Right cardiac atrium (tissue), 5 donors: ENCODE data around the gene NDUFS6. TPM values are rescaled to one million over a fixed set of nuclear protein-coding genes. Genes with fewer than 3 reads are reported as not detected.
A peak's percentile ranks its signal among the peaks of the same experiment; 100 is the strongest.
"Not testable (repeated sequence)": the region's sequence is repeated elsewhere in the genome, so short reads cannot be mapped to it uniquely, and the experiment has no call there.

Source experiments
- ATAC-seq, 2 donors: fragments of 200-7000 bp; cut with Tn5 transposase; one replicate each; pipeline versions ENCODE4 v1.8.0 to v1.9.1; 2020; ENCODE audit warnings: moderate library complexity in 2 of 2, mild to moderate bottlenecking in 1 of 2
- DNase-seq, 3 donors: peaks; one replicate each; pipeline ENCODE4 v3.0.0-alpha.2; 2020
- H3K27ac ChIP-seq: one replicate; pipeline ENCODE4 v1.5.1; 2013; ENCODE audit warnings: mild to moderate bottlenecking, low read length, control low read depth, moderate library complexity
- H3K27me3 ChIP-seq: one replicate; pipeline ENCODE4 v1.6.1; 2013; ENCODE audit not compliant: control insufficient read depth, insufficient read depth
- H3K4me1 ChIP-seq: one replicate; pipeline ENCODE4 v1.6.1; 2013; ENCODE audit warnings: low read length; ENCODE audit not compliant: control insufficient read depth, insufficient read depth
- H3K4me3 ChIP-seq: one replicate; pipeline ENCODE4 v1.5.1; 2013; ENCODE audit warnings: low read length, control low read depth
- H3K9me3 ChIP-seq: one replicate; pipeline ENCODE4 v1.6.1; 2013; ENCODE audit warnings: low read length; ENCODE audit not compliant: control insufficient read depth
- WGBS: extraction: QIAGEN DNeasy Blood & Tissue Kit; methylation state at CpG from one replicate; pipeline ENCODE4 v1.1.7; 2013; 5-methylcytosine and 5-hydroxymethylcytosine counted together
- intact Hi-C, 4 donors: fragments of 100-400 bp; cut with DNase I; formaldehyde crosslinking; loops; one replicate each; pipeline versions ENCODE4 v1.11.0 to v1.14.0; 2022 to 2023
- polyA plus RNA-seq: library from polyadenylated mRNA; stranded (reverse); fragments of 200-250 nt; gene quantifications from one replicate; pipeline ENCODE4 v1.2.3, GENCODE V29; 2013
- total RNA-seq, 4 donors: library from RNA; stranded (reverse); fragmentation: NEBNext Ultra II Directional; extraction: Animal tissue kit (Norgen Biotek cat#: 25700); gene quantifications; one replicate each; pipeline ENCODE4 v1.2.1, GENCODE V29; 2021
- donor health status: healthy with polysubstance abuse.
- donor health status: DM: no; HTN: yes; CAD: no.
- donor health status: DM: no; HTN: no; CAD: no.
- donor health status: DM: no; HTN: yes; CAD: no; lungs with severe emphysema.
- donor health status: DM: yes; HTN: yes; CAD: no.

NDUFS6 gene
- total and polyA plus RNA-seq, 5 donors: 64.1 to 216 (median 82.2) TPM

DNA sequence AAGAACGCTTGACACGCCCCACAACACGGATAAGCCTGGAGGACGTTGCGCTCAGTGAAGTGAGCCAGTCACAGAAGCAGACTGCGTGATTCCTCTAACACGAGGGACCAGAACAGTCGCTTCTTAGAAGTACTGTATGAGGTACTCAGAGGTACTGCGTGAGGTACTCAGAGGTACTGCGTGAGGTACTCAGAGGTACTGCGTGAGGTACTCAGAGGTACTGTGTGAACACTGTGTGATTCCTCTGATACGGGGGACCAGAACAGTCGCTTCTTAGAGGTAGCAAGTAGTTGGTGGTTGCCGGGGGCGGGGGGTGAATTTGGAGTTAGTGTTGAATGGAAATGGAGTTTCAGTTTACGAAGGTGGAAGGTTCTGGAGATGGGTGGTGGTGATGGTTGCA, 5.8 kb downstream of the NDUFS6 start:
- no peak for ATAC-seq
- Histone ChIP-seq H3K27ac (no peak overlapping the region), H3K9me3 (no peaks in the 10 kb centered on the region), H3K4me3 (no peak overlapping the region), H3K4me1 (no peaks in the 10 kb centered on the region), H3K27me3 (no peaks in the 10 kb centered on the region)
- intact Hi-C loops: no loop called here
- WGBS: 89% methylated on average over 16 of the region's 16 CpGs
- DNase-seq: no peak

DNA sequence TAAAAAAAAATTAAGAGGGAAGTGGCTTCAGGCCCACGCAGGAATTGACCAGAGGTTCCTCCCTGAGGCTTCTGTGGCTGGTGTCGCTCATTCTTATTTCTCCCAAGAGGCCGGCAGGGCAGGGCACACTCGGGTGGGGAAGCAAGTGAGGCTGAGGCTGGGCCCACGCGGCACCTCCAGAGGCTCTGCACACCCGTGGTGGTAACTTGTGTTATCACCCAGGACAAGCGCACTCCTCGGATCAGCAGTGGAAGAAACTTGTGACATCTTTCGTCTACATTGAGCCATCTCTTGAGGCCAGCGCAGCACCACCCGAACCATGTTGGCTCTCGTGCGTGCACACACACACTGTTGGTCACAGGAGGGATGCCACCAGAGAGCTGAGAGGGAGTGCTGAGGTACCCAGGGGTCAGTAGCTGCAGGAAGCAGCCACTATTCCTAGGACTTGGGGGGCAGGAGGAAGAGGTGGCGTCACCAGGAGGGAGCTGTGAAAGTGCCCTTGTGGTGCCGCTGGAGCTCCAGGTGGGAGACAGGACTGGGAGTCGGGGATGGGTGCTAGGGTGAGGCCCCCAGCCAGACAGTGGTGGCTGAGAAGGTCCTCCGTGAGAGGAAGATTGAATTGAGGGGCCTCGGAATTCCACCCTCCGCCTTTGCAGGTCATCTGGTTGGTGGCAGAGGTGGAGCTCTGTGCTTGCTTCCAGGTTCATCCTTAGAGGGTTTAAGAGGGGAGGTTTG, 6.4 kb downstream of the NDUFS6 start:
- Histone ChIP-seq H3K27ac (no peak overlapping the region), H3K9me3 (no peaks in the 10 kb centered on the region), H3K27me3 (no peaks in the 10 kb centered on the region), H3K4me1 (no peaks in the 10 kb centered on the region), H3K4me3 (no peak overlapping the region)
- DNase-seq (peak in 1 of 3 donors; percentile 29), ATAC-seq (no peak)
- intact Hi-C loops: no loop called here
- WGBS: 90% methylated on average over 20 of the region's 20 CpGs

DNA sequence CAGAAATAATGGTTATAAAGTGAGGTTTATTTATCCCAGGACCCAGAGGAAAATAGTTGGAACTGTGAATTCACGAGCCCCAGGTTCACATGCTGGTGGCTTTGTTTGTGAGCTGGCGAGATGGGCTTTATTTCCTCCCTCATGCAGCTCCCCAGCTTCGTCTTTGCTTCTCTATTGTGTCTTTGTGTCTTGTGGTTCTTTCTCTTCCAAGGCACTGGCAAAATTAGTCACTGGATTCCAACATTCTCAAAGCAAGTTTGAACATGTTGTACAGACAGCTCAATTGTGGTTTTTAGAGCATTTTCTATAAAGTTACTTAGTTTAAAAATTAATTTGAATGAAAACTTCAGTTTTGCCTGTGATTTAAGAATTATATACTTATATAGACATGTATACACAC, 7.2 kb downstream of the NDUFS6 start:
- ATAC-seq: no peak

DNA sequence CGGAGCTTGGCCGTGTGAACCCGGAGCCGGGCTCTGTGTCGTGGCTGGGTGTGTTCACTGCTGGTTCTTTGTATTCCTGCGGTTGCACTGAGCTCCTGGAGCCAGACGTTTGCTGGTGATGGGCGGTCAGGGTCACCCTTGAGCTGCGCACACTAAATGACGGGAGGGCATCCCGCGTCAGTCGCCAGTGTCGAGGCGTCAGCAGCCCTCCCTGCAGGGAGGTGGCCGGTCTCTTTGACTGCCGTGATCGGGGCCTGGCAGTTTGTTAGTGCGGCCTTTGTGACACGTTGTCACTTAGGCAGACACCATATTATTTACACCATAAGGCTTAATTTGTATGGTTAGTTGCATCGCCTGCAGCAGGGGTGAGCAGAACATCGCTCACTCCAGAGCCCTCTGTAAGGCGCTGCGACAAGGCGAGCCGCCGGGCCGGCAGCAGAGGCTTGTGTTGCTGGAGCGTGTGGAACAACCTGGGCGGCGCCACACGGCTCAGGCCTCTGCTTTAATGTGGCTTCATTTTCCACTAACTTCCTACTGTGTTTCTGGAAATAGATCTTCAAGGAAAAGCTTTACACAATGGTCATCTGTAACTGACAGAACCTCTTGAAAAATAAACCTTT, 8.3 kb downstream of the NDUFS6 start:
- H3K27ac ChIP-seq: no peak overlapping the region

More for the DNA sequence above, 7.2 kb downstream of the NDUFS6 start:
- H3K4me1 ChIP-seq: no peaks in the 10 kb centered on the region
- 49% methylated on average over 3 of the region's 3 CpGs for WGBS
- H3K27ac ChIP-seq: no peak overlapping the region
- no peak overlapping the region for H3K4me3 ChIP-seq
- intact Hi-C loops: no loop called here
- no peaks in the 10 kb centered on the region for H3K27me3 ChIP-seq
- H3K9me3 ChIP-seq: no peaks in the 10 kb centered on the region
- DNase-seq: no peak

DNA sequence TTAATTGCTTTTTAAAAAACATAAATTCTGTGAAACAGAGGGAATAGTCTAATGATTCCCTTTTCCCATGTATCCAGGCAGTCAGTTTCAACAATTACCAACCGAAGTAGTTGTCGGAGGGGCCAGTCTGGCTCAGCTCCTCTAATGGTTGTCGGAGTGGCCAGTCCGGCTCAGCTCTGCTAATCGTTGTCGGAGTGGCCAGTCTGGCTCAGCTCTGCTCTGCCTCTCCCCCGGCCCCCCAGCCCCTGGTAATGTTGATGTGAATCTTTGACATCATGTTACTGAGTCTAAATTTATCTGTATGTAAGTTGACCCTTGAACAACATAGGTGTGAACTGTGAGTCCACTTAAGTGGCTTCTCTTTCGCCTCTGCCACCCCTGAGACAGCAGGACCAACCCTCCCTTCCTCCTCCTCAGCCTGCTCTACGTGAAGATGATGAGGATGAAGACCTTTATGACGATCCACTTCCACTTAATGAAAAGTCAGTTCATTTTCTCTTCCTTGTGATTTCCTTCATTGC, 9.4 kb downstream of the NDUFS6 start:
- H3K27ac ChIP-seq: no peak overlapping the region
- WGBS: 83% methylated on average over 10 of the region's 10 CpGs
- no peak for ATAC-seq
- H3K9me3 ChIP-seq: no peaks in the 10 kb centered on the region
- intact Hi-C loops: no loop called here
- DNase-seq: no peak
- H3K27me3 ChIP-seq: no peaks in the 10 kb centered on the region
- no peaks in the 10 kb centered on the region for H3K4me1 ChIP-seq
- no peak overlapping the region for H3K4me3 ChIP-seq

More for the DNA sequence above, 8.3 kb downstream of the NDUFS6 start:
- no peaks in the 10 kb centered on the region for H3K4me1 ChIP-seq
- no peak overlapping the region for H3K4me3 ChIP-seq
- ATAC-seq (no peak), DNase-seq (peak in 1 of 3 donors; percentile 36)
- intact Hi-C loops: no loop called here
- WGBS: 86% methylated on average over 32 of the region's 32 CpGs
- no peaks in the 10 kb centered on the region for H3K9me3 ChIP-seq
- H3K27me3 ChIP-seq: no peaks in the 10 kb centered on the region

DNA sequence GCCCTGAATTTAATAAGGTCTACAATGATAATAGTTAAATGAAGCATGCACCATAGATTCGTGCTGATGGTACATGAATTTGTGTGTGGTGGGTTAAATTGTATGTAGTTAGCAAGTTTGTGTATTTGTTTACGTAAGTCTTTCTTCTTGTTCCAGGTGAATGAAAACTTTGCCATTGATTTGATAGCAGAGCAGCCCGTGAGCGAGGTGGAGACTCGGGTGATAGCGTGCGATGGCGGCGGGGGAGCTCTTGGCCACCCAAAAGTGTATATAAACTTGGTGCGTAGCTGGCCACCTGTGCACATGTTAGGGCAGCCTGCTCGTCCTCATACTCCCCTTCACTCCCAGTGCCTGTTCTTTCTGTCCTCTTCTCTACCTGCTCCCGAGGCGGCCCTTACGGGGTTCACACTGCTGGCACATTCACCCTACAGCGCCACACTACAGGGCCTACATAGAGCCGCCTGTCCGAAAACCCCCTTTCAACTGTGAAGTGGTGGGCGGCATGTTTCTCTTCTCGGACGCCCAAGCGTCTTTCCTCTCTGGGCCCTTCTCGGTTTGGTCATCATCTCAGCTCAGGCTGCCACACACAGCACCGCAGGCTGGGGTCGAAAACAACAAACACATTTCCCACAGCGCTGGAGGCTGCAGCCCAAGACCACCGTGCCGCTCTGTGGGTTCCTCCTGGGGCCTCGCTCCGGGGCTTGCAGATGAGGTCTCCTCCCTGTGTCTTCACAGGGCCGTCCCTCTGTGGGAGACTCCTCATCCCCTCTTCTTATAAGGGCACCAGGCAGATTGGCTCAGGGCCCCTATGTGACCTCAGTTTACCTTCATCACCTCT, 13.2 kb downstream of the NDUFS6 start:
- no peak overlapping the region for H3K4me3 ChIP-seq
- no peak overlapping the region for H3K27ac ChIP-seq
- DNase-seq (no peak), ATAC-seq (peak in 1 of 2 donors; percentile 15)
- intact Hi-C loops: no loop called here
- WGBS: 95% methylated on average over 30 of the region's 30 CpGs
- H3K27me3 ChIP-seq: no peaks in the 10 kb centered on the region
- H3K9me3 ChIP-seq: no peaks in the 10 kb centered on the region
- H3K4me1 ChIP-seq: no peaks in the 10 kb centered on the region

DNA sequence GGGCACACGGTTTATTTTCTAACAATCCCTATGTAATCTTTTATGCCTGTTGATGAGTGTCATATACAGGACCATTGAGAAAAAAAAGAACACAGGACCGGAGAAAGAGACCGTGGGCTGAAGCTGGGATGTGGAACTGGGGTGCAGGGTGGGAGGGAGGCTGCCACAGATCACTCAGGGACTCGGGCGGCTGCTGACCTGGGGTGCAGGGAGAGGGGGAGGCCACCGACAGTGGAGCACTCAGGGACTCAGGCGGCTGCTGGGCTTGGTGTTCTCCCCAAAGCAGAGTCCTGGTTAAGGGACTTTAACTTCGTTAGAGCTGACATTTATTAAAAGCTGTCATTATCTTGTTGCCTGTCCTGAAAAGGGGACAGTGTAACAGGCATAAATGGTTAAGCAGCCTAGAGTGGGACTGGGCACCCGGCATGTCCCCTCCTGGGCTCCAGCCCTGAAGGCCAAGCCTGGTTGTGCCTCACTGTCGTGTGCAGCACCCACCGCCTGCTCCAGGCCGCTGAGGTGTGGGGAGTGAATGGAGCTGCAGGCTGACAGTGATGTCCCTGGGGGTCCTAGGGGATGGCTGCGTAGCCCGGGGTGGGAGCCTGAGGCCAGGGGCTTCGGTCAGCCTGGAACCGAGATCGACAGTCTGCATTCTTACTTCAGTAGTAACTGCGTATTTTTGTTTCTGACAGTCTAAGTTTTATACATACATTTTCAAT, 14.0 kb downstream of the NDUFS6 start:
- 95% methylated on average over 18 of the region's 18 CpGs for WGBS
- no peaks in the 10 kb centered on the region for H3K27me3 ChIP-seq
- no peak overlapping the region for H3K4me3 ChIP-seq
- intact Hi-C loops: no loop called here
- ATAC-seq (peak in 1 of 2 donors; percentile 25), DNase-seq (no peak)
- no peaks in the 10 kb centered on the region for H3K9me3 ChIP-seq
- H3K4me1 ChIP-seq: no peaks in the 10 kb centered on the region
- H3K27ac ChIP-seq: no peak overlapping the region

DNA sequence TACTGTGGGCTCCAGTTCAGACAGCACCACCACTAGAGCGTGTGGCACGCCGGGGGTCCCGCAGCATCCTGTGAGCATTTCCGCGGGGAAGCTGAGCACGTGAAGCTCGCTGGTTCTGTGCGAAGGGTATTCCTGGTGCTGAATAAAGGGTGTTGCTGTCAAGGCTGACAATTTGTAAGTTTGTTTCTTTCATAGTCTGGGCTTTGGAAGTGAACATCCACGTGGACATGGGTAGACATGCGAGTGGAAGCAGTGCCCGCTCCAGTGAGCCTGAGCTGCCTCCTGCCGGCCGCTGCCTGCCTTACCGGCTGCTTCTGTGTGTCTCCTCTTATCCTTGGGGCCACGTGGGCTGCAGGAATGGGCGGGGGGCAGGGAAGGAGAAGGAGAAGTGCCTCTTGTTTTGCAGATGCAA, 14.7 kb downstream of the NDUFS6 start:
- WGBS: 89% methylated on average over 17 of the region's 17 CpGs
- peak in 1 of 3 donors; percentile 18 for DNase-seq
- Histone ChIP-seq H3K27ac (no peak overlapping the region), H3K4me1 (no peaks in the 10 kb centered on the region), H3K4me3 (no peak overlapping the region), H3K9me3 (no peaks in the 10 kb centered on the region), H3K27me3 (no peaks in the 10 kb centered on the region)
- ATAC-seq: no peak
- intact Hi-C loops: no loop called here

DNA sequence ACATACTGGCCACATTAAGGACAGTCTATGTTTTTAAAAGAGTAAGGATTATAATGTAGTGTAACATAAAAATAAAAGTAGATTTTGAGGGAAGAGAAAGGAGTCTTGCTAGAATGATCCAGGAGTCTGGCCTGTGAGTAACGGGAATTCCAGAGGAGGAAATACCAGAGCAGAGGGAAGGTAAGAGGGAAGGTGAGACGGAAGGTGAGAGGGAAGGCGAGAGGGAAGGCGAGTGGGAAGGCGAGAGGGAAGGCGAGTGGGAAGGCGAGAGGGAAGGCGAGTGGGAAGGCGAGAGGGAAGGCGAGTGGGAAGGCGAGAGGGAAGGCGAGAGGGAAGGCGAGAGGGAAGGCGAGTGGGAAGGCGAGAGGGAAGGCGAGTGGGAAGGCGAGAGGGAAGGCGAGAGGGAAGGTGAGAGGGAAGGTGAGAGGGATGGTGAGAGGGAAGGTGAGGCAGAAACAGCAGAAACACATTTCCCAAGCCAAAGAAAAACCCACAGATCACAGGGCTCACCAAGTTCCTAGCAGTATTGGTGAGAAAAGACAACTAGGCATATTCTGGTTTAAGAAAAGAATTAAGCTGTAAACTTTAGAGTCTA, 15.4 kb downstream of the NDUFS6 start:
- H3K4me3 ChIP-seq, ATAC-seq, H3K4me1 ChIP-seq, H3K27me3 ChIP-seq, DNase-seq, intact Hi-C loops, H3K27ac ChIP-seq, H3K9me3 ChIP-seq: not testable (repeated sequence)
- WGBS: 95% methylated on average over 18 of the region's 18 CpGs

DNA sequence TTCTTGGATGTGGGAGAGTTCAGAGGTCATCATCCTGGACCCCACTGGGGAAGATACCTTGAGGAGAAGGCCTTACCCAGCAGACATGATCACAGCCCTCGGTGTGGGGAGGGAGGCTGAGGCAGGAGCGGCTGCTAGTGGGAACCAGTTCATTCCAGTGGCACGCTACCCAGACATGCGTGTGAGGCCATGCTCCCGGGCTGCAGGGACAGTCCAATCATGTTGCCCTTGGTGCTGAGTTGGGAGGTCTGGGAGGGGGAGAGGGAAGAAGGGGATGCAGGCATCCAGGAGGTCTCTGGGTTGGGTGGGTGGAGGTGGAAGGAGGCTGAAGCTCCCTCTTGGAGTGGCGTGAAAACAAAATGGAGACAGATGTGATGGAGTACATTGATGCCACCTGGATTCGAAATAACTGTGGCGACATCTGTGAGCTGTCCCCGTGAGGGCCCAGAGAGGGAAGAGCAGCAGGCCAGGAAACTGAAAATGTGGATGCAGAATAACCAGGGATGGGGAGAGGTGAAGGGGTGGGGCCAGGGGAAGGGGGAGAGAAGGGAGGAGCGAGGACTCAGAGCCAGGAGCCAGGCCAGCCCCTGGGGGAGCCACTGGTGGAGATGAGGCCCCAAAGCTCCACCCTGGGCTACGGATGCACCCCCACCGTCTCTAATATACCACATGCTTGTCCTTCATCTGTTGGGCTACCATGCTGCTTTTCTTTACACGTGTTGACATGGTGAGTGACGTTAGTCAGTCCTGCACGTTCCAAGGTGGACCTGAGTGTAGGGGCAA, 16.2 kb downstream of the NDUFS6 start:
- Histone ChIP-seq H3K4me1 (no peaks in the 10 kb centered on the region), H3K27me3 (no peaks in the 10 kb centered on the region), H3K4me3 (no peak overlapping the region), H3K9me3 (no peaks in the 10 kb centered on the region), H3K27ac (no peak overlapping the region)
- ATAC-seq (no peak), DNase-seq (no peak)
- intact Hi-C loops: no loop called here
- 88% methylated on average over 15 of the region's 15 CpGs for WGBS
